Gastroesophageal sphincter (tissue), 3 donors: ENCODE data around the gene CDC7.

ENCODE experiments used
- EP300 ChIP-seq: sonication (generic); formaldehyde crosslinking; IDR thresholded peaks from one replicate; pipeline ENCODE4 v1.6.1; 2017; ENCODE audit warnings: antibody characterized with exemption, mild to moderate bottlenecking
- POLR2A ChIP-seq, 2 donors: fragments of 450-650 bp; IDR thresholded peaks; one replicate each; pipeline ENCODE4 v1.6.1; 2017; ENCODE audit warnings: antibody characterized with exemption in 2 of 2, mild to moderate bottlenecking in 2 of 2, moderate library complexity in 1 of 2
- POLR2AphosphoS5 ChIP-seq: sonication (generic); formaldehyde crosslinking; IDR thresholded peaks from one replicate; pipeline ENCODE4 v1.6.1; 2017; ENCODE audit warnings: antibody characterized with exemption
- TF ChIP-seq, protein P1 (sequence below), 4 experiments: fragments of 200-600 bp in 2 of 4; fragments of 450-650 bp in 2 of 4; sonication (generic) in 1 of 4; IDR thresholded peaks; one replicate each; pipeline ENCODE4 v1.5.1; 2017 to 2019; ENCODE audit warnings: antibody characterized with exemption in 4 of 4, mild to moderate bottlenecking in 2 of 4, moderate library complexity in 2 of 4

DNA sequence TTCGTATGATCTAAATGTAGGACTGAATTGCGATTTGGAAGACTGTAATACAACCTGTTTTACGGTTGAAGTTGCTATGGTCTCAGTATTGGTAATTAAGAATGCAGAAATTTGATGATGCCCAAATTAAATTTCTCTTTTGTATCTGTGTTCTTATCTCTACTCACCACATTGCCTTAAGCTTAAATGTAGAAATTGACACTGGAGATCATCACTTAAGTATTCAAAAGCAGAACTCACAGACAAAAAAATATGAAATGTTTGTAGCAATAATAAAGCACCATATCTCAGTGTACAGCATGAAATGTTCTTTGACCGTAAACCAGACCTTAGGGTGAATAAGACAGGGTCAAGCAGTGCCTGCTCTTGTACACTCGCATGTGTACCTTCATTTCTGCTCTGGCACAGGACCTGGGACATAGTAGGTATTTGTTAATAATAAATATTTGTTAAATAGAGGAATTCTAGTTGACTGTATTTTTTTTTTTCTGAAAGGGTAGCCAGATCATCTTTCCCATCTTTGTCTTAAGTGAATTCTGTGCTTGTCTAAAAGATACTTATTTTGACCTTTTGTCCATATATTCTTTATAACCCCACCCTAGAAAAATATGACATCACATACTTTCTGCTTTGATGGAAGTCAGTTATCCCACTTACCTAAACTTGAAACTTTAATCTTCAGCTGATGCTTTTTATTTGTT lies 1.5 kb downstream of the CDC7 start:
- TF ChIP-seq, protein P1, sequence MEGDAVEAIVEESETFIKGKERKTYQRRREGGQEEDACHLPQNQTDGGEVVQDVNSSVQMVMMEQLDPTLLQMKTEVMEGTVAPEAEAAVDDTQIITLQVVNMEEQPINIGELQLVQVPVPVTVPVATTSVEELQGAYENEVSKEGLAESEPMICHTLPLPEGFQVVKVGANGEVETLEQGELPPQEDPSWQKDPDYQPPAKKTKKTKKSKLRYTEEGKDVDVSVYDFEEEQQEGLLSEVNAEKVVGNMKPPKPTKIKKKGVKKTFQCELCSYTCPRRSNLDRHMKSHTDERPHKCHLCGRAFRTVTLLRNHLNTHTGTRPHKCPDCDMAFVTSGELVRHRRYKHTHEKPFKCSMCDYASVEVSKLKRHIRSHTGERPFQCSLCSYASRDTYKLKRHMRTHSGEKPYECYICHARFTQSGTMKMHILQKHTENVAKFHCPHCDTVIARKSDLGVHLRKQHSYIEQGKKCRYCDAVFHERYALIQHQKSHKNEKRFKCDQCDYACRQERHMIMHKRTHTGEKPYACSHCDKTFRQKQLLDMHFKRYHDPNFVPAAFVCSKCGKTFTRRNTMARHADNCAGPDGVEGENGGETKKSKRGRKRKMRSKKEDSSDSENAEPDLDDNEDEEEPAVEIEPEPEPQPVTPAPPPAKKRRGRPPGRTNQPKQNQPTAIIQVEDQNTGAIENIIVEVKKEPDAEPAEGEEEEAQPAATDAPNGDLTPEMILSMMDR (IDR thresholded peaks at IDR 0.05), result no peak
- TF ChIP-seq POLR2A (IDR thresholded peaks at IDR 0.05), result no peak
- TF ChIP-seq POLR2AphosphoS5, result no peak
- no peak for TF ChIP-seq EP300
